SU-DHL-6 (cell line): ENCODE results near the gene GJA4.

ENCODE experiments used
- EZH2phosphoT487 ChIP-seq: fragments of 200-600 bp; sonication (generic), shearing (Covaris generic); conservative IDR thresholded peaks from 2 replicates; pipeline ENCODE4 v1.6.1; 2018; ENCODE audit warnings: mild to moderate bottlenecking, antibody characterized with exemption, low read length, moderate library complexity, mixed read lengths
- TF ChIP-seq, protein P1 (sequence below): fragments of 200-600 bp; sonication (generic); IDR thresholded peaks from one replicate; pipeline ENCODE4 v1.5.1; 2017; ENCODE audit warnings: antibody characterized with exemption, mild to moderate bottlenecking, low read length, moderate library complexity; ENCODE audit not compliant: insufficient read depth, poor library complexity, severe bottlenecking

DNA sequence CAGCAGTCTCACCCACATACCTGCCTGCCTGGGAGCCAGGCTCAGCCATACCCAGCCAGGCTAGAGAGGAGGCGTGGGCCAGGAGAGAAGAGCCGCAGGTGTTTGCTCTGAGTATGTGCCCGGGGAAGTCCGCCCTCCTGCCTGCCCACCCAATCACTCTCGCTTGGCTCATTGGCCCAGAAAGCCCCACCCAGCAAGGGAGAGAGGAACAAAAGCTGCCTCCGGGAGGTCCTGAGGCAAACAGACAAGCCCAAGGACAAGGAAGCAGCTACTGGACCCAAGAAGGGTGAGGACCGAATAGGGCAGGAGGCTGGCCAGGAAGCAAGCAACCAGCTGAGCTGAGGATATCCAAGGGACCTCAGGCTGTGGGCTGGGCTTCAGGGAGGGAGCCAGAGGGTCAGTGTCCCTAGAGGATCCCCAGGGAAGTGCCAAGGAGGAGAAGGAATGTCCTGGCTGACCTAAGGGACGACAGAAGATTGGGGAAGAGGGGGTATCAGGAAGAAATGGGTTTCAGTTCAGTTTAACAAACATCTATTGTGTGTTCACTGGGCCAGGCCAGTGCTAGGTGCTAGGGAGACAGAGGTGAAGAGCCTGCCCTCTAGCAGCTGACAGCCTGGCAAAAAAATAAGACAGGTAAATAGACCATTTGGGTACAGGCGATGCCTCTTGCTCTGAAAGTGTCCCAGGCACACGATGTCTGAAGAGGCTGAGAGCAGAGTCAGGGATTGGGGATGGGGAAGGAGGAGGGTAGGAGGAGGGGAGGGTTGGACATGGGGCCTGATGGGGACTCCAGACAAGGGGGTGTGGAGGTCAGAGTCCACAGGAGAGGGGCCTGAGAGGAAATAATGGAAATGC lies 33.1 kb upstream of the GJA4 start, which contains the start of gene GJB4:
- TF ChIP-seq, protein P1, sequence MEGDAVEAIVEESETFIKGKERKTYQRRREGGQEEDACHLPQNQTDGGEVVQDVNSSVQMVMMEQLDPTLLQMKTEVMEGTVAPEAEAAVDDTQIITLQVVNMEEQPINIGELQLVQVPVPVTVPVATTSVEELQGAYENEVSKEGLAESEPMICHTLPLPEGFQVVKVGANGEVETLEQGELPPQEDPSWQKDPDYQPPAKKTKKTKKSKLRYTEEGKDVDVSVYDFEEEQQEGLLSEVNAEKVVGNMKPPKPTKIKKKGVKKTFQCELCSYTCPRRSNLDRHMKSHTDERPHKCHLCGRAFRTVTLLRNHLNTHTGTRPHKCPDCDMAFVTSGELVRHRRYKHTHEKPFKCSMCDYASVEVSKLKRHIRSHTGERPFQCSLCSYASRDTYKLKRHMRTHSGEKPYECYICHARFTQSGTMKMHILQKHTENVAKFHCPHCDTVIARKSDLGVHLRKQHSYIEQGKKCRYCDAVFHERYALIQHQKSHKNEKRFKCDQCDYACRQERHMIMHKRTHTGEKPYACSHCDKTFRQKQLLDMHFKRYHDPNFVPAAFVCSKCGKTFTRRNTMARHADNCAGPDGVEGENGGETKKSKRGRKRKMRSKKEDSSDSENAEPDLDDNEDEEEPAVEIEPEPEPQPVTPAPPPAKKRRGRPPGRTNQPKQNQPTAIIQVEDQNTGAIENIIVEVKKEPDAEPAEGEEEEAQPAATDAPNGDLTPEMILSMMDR, result no peak
- no peak for TF ChIP-seq EZH2phosphoT487
